ENCODE data around the gene ALOX15.

DNA sequence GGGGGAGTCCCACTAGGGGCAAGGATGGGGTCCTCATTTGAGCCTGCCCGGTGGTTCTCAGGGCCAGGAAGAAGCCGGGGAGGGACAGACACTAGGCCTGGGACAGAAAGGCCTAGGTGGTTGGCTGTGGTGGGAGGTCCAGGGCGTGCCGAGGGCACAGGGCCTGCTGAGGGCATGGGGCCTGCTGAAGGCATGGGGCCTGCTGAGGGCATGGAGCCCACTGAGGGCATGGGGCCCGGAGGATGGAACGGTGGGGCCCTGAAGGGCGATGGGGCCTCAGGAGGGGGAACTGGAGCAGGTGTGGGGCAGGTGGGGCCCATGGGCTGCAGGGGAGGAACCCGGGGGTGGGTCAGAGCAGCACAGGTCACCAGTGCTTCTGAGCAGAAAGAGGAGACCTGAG lies 31.3 kb upstream of the ALOX15 start:
- TF ChIP-seq POLR2A (IDR thresholded peaks at IDR 0.05; ENCODE audit: low read depth, low read length) = no peak
- no peak for TF ChIP-seq POLR2AphosphoS5 (IDR thresholded peaks at IDR 0.05; ENCODE audit: low read depth, low read length)
